AG04449 (cell line): Measurements from ENCODE around the gene UBE2Z.

Source experiments
- CTCF ChIA-PET: fragments of 350-600 bp; formaldehyde crosslinking; extraction: SDS; loops from one replicate; lab custom pipeline; 2021; ENCODE audit warnings: antibody characterized with exemption; lab: Yijun Ruan, JAX
- POLR2A ChIA-PET: fragments of 400-600, 350-600 bp; formaldehyde crosslinking; extraction: SDS; loops from one replicate; lab custom pipeline; 2020; ENCODE audit warnings: antibody characterized with exemption, inconsistent platforms; lab: Yijun Ruan, JAX
- DNase-seq: peaks from one replicate; pipeline ENCODE4 v3.0.0-alpha.2; 2010; ENCODE audit warnings: low read depth, low spot score
- H3K4me3 ChIP-seq: 2 replicates; pipeline ENCODE4 v1.5.1; 2011; ENCODE audit warnings: low read depth, mild to moderate bottlenecking, control low read depth, low read length
- TF ChIP-seq, protein P1 (sequence below): IDR thresholded peaks from one replicate; pipeline ENCODE4 v1.5.1; 2011; ENCODE audit warnings: mild to moderate bottlenecking, moderate library complexity, low read length, control low read depth, inconsistent platforms; ENCODE audit not compliant: insufficient read depth; ENCODE audit errors: missing control alignments

Gene UBE2Z

DNA sequence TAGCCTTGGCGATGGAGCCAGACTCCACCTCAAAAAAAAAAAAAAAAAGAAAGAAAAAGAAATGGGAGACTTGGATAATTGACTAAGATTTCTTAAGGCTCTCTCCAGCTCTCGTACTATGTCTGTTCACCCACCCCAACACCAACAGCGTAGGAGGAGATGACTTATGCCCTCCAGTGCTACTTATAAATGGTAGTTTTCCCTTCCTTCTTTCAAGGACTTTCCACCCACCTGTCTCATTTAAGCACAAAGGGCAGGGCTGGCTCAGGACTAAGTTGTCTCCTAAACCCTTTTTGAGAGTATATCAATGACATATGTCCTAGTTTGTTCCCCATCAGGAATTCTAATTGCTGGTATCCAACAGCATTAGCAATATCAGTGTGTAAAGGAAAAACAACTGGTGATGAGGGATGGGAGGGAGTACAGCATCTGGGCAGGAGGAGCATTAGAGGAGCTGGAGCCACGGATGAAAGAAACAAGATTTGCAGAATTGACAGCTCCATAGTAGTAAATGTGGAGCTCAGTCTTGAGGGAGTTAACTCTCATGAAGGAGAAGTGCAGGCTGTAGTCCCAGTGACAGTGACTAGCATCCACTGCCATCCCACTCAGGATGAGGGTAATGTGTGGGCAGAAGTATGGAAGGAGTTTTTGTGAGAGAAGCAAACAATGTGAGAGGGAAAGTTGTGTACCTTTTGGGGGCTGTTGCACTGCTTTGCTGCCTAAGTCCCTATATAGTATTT is 17.2 kb downstream of the UBE2Z start:
- ChIA-PET POLR2A (interaction anchor here (0.6 kb wide), 2 partner anchors 73 to 222 kb away, joined by 3 read pairs; no protein-coding TSS in a partner anchor), CTCF (interaction anchor here (1.6 to 1.8 kb wide), 2 partner anchors 10 to 107 kb away, joined by 4 to 6 read pairs; no protein-coding TSS in a partner anchor)
- no peak overlapping the region for H3K4me3 ChIP-seq
- DNase-seq: no peak
- TF ChIP-seq, protein P1, sequence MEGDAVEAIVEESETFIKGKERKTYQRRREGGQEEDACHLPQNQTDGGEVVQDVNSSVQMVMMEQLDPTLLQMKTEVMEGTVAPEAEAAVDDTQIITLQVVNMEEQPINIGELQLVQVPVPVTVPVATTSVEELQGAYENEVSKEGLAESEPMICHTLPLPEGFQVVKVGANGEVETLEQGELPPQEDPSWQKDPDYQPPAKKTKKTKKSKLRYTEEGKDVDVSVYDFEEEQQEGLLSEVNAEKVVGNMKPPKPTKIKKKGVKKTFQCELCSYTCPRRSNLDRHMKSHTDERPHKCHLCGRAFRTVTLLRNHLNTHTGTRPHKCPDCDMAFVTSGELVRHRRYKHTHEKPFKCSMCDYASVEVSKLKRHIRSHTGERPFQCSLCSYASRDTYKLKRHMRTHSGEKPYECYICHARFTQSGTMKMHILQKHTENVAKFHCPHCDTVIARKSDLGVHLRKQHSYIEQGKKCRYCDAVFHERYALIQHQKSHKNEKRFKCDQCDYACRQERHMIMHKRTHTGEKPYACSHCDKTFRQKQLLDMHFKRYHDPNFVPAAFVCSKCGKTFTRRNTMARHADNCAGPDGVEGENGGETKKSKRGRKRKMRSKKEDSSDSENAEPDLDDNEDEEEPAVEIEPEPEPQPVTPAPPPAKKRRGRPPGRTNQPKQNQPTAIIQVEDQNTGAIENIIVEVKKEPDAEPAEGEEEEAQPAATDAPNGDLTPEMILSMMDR: no peak

DNA sequence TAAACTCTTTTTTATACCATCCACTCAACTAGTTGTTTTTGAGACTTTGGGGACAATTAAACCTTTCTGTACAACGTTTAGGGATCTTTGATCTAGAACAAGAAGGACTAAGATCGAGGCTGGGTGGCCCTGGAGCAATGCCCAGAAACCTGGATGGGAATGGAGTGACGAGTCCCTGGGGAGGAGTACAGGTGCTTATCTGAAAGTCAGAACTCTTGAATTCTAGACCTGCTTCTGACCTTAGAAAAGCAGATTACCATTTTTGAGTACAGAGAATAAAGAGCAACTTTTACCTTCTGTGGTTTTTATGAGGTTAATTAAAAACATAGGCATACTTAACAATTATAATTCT is 17.8 kb downstream of the UBE2Z start:
- POLR2A ChIA-PET: interaction anchor here (0.6 kb wide), 2 partner anchors 73 to 221 kb away, joined by 3 read pairs; no protein-coding TSS in a partner anchor
- CTCF ChIA-PET: interaction anchor here (1.6 to 1.8 kb wide), 2 partner anchors 10 to 106 kb away, joined by 4 to 6 read pairs; no protein-coding TSS in a partner anchor
- H3K4me3 ChIP-seq: no peak overlapping the region
- TF ChIP-seq, protein P1: no peak
- no peak for DNase-seq

DNA sequence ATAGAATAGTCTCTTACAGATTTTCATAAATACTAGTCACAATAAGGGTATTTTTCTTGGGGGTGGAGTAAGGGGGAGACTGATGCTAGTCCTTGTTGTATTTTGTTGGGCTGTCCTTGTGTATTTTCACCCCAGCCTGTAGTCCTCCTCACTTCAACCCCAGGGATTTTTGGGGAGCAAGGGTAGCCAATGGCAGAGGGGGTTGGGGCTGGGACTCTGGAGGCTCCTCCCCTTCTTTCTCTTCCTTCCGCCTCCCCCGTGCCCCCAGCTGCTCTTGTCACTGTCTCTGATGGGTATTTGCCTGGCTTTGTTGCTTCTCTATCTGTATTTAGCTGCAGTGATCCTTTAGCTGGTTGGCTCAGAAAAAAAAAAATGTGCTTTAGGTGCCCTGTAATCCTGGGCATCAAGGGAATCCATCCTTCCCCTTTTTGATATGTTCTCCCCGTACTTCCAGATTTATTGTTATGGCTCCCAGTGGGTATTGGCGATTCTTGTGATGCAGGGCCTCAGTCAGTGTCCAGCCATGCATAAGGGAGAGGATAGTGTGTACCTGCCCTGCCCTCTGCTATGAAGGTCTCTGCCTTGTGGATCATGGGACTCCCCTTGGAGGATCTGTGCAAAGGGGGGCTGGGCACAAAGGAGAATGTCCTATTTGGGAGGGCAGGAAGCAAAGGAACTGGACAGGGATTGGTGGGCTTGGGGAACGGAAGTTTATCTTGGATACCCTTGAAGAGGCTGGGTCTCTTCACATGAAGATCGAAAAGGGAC is 20.0 kb downstream of the UBE2Z start:
- CTCF ChIA-PET: interaction anchor here (1.4 to 5.0 kb wide), 2 partner anchors 9 to 105 kb away, joined by 4 to 29 read pairs; no protein-coding TSS in a partner anchor
- POLR2A ChIA-PET: no interaction called here

DNA sequence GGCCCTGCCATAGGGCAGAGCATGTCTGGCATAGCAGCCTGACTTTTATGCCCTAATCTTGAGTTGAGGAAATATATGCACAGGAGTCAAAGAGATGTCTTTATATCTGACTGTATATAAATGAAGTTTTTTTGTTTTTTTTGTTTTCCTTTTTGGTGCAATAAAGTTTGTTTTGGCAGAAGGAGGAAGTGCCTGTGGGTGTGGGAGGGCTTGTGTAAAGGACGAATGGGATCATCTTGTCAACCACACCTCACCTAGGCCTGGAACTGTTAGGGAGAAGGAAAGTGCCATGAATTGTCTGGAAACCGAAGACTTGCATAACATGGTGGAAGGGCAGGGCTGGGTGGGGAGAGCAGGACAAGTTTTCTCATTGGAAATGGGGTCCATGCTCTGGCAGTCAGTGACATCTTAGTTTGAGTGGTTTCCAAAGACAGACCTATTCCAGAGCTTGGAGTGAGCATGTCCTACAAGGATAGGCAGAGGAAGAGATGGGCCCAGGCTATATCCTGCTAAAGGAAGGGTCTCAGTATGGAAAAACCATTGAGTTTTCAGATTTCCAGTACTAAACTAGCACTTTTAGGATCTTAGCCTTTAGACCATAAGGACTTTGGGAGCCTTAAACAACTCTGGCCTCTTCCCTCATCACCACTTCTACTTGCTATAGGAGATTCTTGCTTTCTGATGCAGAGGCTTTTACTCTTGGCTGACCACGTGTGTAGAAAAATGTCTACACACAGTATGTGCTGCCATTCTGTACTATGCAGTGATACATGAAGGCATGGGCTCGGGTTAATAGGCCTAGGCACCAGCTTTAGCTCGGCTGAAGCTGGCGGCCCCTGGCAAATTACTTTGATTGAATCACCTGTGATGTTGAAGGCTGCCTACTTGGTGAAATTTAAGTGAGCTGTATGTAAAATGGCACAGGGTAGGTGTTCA is 20.9 kb downstream of the UBE2Z start:
- TF ChIP-seq, protein P1: no peak
- H3K4me3 ChIP-seq: no peak overlapping the region
- ChIA-PET CTCF (interaction anchor here (1.9 to 5.0 kb wide), 2 partner anchors 102 to 104 kb away, joined by 7 to 29 read pairs; no protein-coding TSS in a partner anchor), POLR2A (interaction anchor here (0.9 to 1.7 kb wide), 4 partner anchors 15 to 111 kb away, joined by 3 to 5 read pairs (median 4); partner anchors contain the start of genes IGF2BP1, SNF8 and UBE2Z)
- DNase-seq: no peak

More for the DNA sequence above, 20.0 kb downstream of the UBE2Z start:
- no peak for DNase-seq
- H3K4me3 ChIP-seq: no peak overlapping the region
- TF ChIP-seq, protein P1: no peak

DNA sequence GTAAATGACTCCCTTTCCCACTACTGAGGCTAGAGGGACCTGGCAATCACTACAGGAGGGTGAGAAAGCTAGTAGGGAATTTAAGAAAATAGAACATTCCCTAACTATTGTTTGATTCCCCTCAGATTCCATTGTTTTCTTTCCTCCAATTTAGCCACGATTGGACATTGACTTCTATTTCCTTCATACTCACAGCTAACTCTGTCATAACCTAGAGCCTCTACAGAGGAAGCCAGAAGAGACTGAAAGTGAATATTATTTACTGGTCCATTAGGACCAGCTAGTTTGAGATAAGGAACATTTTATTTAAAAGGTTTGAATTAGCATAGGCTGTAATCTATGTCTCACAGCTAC is 21.6 kb downstream of the UBE2Z start:
- TF ChIP-seq, protein P1: no peak
- no peak overlapping the region for H3K4me3 ChIP-seq
- ChIA-PET CTCF (interaction anchor here (1.9 to 5.0 kb wide), 2 partner anchors 101 to 103 kb away, joined by 7 to 29 read pairs; no protein-coding TSS in a partner anchor), POLR2A (interaction anchor here (0.9 to 1.7 kb wide), 4 partner anchors 15 to 110 kb away, joined by 3 to 5 read pairs (median 4); partner anchors contain the start of genes IGF2BP1, SNF8 and UBE2Z)
- no peak for DNase-seq
